Lower leg skin (tissue), 4 donors: ENCODE data around the gene GTSE1. TPM values are rescaled to one million over a fixed set of nuclear protein-coding genes. Genes with fewer than 3 reads are reported as not detected.

Experiments
- DNase-seq, 2 donors: peaks; one replicate each; pipeline ENCODE4 v3.0.0-alpha.2; 2019; ENCODE audit warnings: low spot score in 2 of 2
- H3K4me3 ChIP-seq: fragments of 200-600 bp; sonication (generic); 2 replicates; pipeline ENCODE4 v1.5.1; 2017; ENCODE audit warnings: mild to moderate bottlenecking, low read depth; ENCODE audit not compliant: poor library complexity, severe bottlenecking
- CTCF ChIP-seq, 3 donors: fragments of 450-650 bp; IDR thresholded peaks; one replicate each; pipeline ENCODE4 v1.5.1; 2016; ENCODE audit warnings: antibody characterized with exemption in 3 of 3, mild to moderate bottlenecking in 3 of 3, moderate library complexity in 2 of 3
- POLR2A ChIP-seq, 2 donors: fragments of 450-650 bp; IDR thresholded peaks; one replicate each; pipeline ENCODE4 v1.6.1; 2016 to 2017; ENCODE audit warnings: antibody characterized with exemption in 2 of 2, mild to moderate bottlenecking in 1 of 2, moderate library complexity in 1 of 2
- WGBS, 2 donors: methylation state at CpG; one replicate each; pipeline ENCODE4 v1.1.5; 2018; 5-methylcytosine and 5-hydroxymethylcytosine counted together
- intact Hi-C: fragments of 100-400 bp; cut with DNase I; formaldehyde crosslinking; loops from one replicate; pipeline ENCODE4 v1.15.0; 2023; ENCODE audit warnings: low total_unique reads
- total RNA-seq, 4 donors: library from RNA; depleted of rRNA; stranded (reverse); fragments of >200 nt; gene quantifications; one replicate each; pipeline ENCODE4 v1.1.0, GENCODE V29; 2016

Gene GTSE1
- total RNA-seq, 4 donors from 2014 or later: 0.44 to 1.5 (median 0.91) TPM

GRCh38 chr22:46251816-46252380 is 44.8 kb upstream of the GTSE1 start:
- intact Hi-C loops: no loop called here
- 90 to 91% methylated on average over 9 of the region's 9 CpGs for WGBS, 2 donors

GRCh38 chr22:46256358-46256958 is 40.2 kb upstream of the GTSE1 start:
- 92 to 93% methylated on average over 8 of the region's 8 CpGs for WGBS, 2 donors
- intact Hi-C loops: no loop called here
- TF ChIP-seq CTCF (IDR thresholded peaks at IDR 0.05) (no peak), POLR2A (IDR thresholded peaks at IDR 0.05) (no peak)
- H3K4me3 ChIP-seq: no peak overlapping the region
- no peak for DNase-seq

More at GRCh38 chr22:46251816-46252380, 44.8 kb upstream of the GTSE1 start:
- TF ChIP-seq CTCF (IDR thresholded peaks at IDR 0.05) (no peak), POLR2A (IDR thresholded peaks at IDR 0.05) (no peak)
- no peak overlapping the region for H3K4me3 ChIP-seq
- no peak for DNase-seq

GRCh38 chr22:46259374-46259773 is 37.3 kb upstream of the GTSE1 start:
- no peak overlapping the region for H3K4me3 ChIP-seq
- intact Hi-C loops: no loop called here
- DNase-seq: peak in 1 of 2 donors; percentile 83
- WGBS, 2 donors: 85 to 86% methylated on average over 12 of the region's 12 CpGs
- no peak for TF ChIP-seq POLR2A (IDR thresholded peaks at IDR 0.05)
- TF ChIP-seq CTCF (IDR thresholded peaks at IDR 0.05): no peak

GRCh38 chr22:46260038-46260437 is 36.6 kb upstream of the GTSE1 start:
- no peak for DNase-seq
- intact Hi-C loops: no loop called here
- no peak overlapping the region for H3K4me3 ChIP-seq
- WGBS, 2 donors: 80 to 87% methylated on average over 6 of the region's 6 CpGs
- TF ChIP-seq POLR2A (IDR thresholded peaks at IDR 0.05) (no peak), CTCF (IDR thresholded peaks at IDR 0.05) (no peak)

- 17 to 50% methylated on average over 13 to 24 of the region's 109 CpGs for WGBS, 2 donors
- no peak overlapping the region for H3K4me3 ChIP-seq
- TF ChIP-seq POLR2A (IDR thresholded peaks at IDR 0.05) (no peak), CTCF (IDR thresholded peaks at IDR 0.05) (no peak)
- intact Hi-C loops: no loop called here
- peak in 1 of 2 donors; percentile 91 for DNase-seq
Observed at GRCh38 chr22:46262449-46263215, 34.0 kb upstream of the GTSE1 start.
